ENCODE data around the gene C2orf80. TPM values are rescaled to one million over a fixed set of nuclear protein-coding genes. Genes with fewer than 3 reads are reported as not detected.

C2orf80 gene
- total and polyA plus RNA-seq, 2 donors from 2014 or later: not detected

DNA sequence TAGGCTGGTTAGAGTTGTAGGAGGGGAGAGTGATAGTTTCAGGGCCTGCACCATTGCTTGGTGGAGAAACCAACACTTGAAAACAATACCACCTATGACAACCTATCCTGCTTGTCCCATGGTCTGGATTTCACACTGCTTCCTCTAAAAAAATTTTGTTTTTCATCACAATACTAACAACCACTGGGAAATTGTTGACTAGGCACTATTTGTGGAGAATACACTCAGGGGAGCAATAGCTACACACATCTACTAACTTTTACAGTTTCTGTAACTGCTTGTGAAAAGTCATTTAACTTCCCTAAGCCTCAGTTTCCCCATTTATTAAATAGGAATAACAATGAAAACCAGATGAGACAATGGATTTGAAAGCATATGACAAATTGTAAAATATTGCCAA is 39.7 kb downstream of the C2orf80 start:
- H3K4me3 ChIP-seq (ENCODE audit: low read length in 3 of 3): no peak overlapping the region
- TF ChIP-seq, protein P1, sequence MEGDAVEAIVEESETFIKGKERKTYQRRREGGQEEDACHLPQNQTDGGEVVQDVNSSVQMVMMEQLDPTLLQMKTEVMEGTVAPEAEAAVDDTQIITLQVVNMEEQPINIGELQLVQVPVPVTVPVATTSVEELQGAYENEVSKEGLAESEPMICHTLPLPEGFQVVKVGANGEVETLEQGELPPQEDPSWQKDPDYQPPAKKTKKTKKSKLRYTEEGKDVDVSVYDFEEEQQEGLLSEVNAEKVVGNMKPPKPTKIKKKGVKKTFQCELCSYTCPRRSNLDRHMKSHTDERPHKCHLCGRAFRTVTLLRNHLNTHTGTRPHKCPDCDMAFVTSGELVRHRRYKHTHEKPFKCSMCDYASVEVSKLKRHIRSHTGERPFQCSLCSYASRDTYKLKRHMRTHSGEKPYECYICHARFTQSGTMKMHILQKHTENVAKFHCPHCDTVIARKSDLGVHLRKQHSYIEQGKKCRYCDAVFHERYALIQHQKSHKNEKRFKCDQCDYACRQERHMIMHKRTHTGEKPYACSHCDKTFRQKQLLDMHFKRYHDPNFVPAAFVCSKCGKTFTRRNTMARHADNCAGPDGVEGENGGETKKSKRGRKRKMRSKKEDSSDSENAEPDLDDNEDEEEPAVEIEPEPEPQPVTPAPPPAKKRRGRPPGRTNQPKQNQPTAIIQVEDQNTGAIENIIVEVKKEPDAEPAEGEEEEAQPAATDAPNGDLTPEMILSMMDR (IDR thresholded peaks at IDR 0.05; ENCODE audit: borderline replicate concordance, extremely low read depth, insufficient read depth): no peak

DNA sequence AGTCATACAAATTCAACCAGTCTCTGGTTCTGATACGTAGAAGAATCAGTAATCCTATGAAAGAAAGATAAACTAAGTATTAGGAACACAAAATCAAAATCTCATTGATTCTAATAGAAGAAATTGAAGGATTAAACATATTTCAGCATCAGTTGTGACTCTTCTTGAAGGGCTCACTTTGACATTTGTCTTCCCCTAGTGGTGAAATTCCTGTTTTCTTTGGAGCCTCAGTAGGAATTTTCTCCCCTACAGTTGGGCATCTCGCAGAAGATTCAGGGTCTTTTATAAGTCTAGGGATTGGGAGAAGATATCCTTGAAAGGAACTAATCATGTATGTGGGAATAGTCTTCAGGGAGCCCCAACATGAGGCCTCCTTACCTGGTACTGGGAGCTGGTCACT is 41.0 kb downstream of the C2orf80 start:
- TF ChIP-seq, protein P1 (IDR thresholded peaks at IDR 0.05; ENCODE audit: borderline replicate concordance, extremely low read depth, insufficient read depth): no peak
- Histone ChIP-seq H3K9me3 (ENCODE audit: control insufficient read depth in 2 of 3, insufficient read depth in 1 of 3, low read length in 3 of 3) (no peaks in the 10 kb centered on the region), H3K36me3 (ENCODE audit: control insufficient read depth in 2 of 3, insufficient read depth in 3 of 3, low read length in 3 of 3) (no peaks in the 10 kb centered on the region), H3K4me1 (ENCODE audit: control insufficient read depth in 2 of 3, insufficient read depth in 2 of 3, low read depth in 1 of 3, low read length in 3 of 3) (no peaks in the 10 kb centered on the region), H3K4me3 (ENCODE audit: low read length in 3 of 3) (no peak overlapping the region), H3K9ac (ENCODE audit: low read length in 3 of 3) (no peak overlapping the region), H3K27me3 (ENCODE audit: control insufficient read depth, insufficient read depth, low read length) (no peaks in the 10 kb centered on the region), H3K27ac (ENCODE audit: low read depth in 2 of 2, low read length in 2 of 2) (no peak overlapping the region)
- no peak for DNase-seq
- intact Hi-C loops (cut with DNase I): no loop called here
- no peak for FAIRE-seq

More for the DNA sequence above, 39.7 kb downstream of the C2orf80 start:
- DNase-seq (no peak), FAIRE-seq (no peak)
- no peak overlapping the region for H3K9ac ChIP-seq (ENCODE audit: low read length in 3 of 3)
- H3K27ac ChIP-seq (ENCODE audit: low read depth in 2 of 2, low read length in 2 of 2): no peak overlapping the region
- H3K27me3 ChIP-seq (ENCODE audit: control insufficient read depth, insufficient read depth, low read length): no peaks in the 10 kb centered on the region
- no peaks in the 10 kb centered on the region for H3K9me3 ChIP-seq (ENCODE audit: control insufficient read depth in 2 of 3, insufficient read depth in 1 of 3, low read length in 3 of 3)
- no peaks in the 10 kb centered on the region for H3K4me1 ChIP-seq (ENCODE audit: control insufficient read depth in 2 of 3, insufficient read depth in 2 of 3, low read depth in 1 of 3, low read length in 3 of 3)
- intact Hi-C loops (cut with DNase I): no loop called here
- no peaks in the 10 kb centered on the region for H3K36me3 ChIP-seq (ENCODE audit: control insufficient read depth in 2 of 3, insufficient read depth in 3 of 3, low read length in 3 of 3)

DNA sequence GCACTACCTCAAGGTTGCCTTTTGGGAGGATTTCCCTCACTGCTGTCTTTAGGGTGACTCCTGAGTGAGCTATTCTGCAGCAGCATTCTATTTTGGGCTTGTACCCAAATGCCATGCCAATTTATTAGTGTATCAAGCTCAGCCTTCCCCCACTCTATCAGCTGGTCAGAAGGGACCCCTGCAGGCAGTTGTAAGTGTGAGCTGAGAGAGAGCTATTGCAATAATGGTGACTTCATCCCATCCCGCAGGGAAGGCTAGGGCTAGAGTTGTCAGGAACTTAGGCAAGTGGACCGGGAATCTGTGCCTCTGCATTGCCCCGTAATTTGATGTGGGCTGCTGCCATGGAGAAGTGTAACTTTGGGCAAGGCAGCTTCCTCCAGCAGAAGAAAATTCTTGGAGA is 42.1 kb downstream of the C2orf80 start:
- intact Hi-C loops (cut with DNase I): no loop called here
- TF ChIP-seq, protein P1 (IDR thresholded peaks at IDR 0.05; ENCODE audit: borderline replicate concordance, extremely low read depth, insufficient read depth): no peak
- no peak for DNase-seq

DNA sequence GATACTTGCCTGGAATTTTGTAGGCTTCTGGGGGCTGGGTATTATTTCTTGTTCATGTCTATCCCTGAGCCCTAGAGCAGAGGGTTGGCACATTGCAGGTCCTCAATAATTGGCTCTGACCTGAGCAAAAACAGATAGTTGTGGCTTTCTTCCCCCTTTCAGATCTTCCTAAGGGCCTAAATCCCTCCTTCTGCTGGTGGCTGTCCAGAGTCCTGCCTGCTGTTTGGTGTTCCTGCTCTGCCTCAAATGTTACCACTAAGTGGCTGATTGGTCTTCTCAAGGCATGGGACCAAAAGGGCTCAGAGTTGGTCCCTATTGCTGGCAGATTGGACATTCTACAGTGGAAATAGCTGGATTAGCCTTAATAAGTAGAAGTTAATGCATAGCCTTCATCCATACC is 42.8 kb downstream of the C2orf80 start:
- DNase-seq: no peak
- Histone ChIP-seq H3K27me3 (ENCODE audit: control insufficient read depth, insufficient read depth, low read length) (no peaks in the 10 kb centered on the region), H3K27ac (ENCODE audit: low read depth in 2 of 2, low read length in 2 of 2) (no peak overlapping the region), H3K4me3 (ENCODE audit: low read length in 3 of 3) (no peak overlapping the region), H3K36me3 (ENCODE audit: control insufficient read depth in 2 of 3, insufficient read depth in 3 of 3, low read length in 3 of 3) (no peaks in the 10 kb centered on the region), H3K4me1 (ENCODE audit: control insufficient read depth in 2 of 3, insufficient read depth in 2 of 3, low read depth in 1 of 3, low read length in 3 of 3) (no peaks in the 10 kb centered on the region), H3K9me3 (ENCODE audit: control insufficient read depth in 2 of 3, insufficient read depth in 1 of 3, low read length in 3 of 3) (no peaks in the 10 kb centered on the region), H3K9ac (ENCODE audit: low read length in 3 of 3) (no peak overlapping the region)
- intact Hi-C loops (cut with DNase I): no loop called here
- no peak for FAIRE-seq
- TF ChIP-seq, protein P1 (IDR thresholded peaks at IDR 0.05; ENCODE audit: borderline replicate concordance, extremely low read depth, insufficient read depth): no peak

More for the DNA sequence above, 42.1 kb downstream of the C2orf80 start:
- Histone ChIP-seq H3K27ac (ENCODE audit: low read depth in 2 of 2, low read length in 2 of 2) (no peak overlapping the region), H3K27me3 (ENCODE audit: control insufficient read depth, insufficient read depth, low read length) (no peaks in the 10 kb centered on the region), H3K9me3 (ENCODE audit: control insufficient read depth in 2 of 3, insufficient read depth in 1 of 3, low read length in 3 of 3) (no peaks in the 10 kb centered on the region), H3K4me1 (ENCODE audit: control insufficient read depth in 2 of 3, insufficient read depth in 2 of 3, low read depth in 1 of 3, low read length in 3 of 3) (no peaks in the 10 kb centered on the region), H3K36me3 (ENCODE audit: control insufficient read depth in 2 of 3, insufficient read depth in 3 of 3, low read length in 3 of 3) (no peaks in the 10 kb centered on the region), H3K9ac (ENCODE audit: low read length in 3 of 3) (no peak overlapping the region), H3K4me3 (ENCODE audit: low read length in 3 of 3) (no peak overlapping the region)
- FAIRE-seq: no peak
